GM13977 (cell line): ENCODE results near the gene DLG2.
"Not testable (repeated sequence)": the region's sequence is repeated elsewhere in the genome, so short reads cannot be mapped to it uniquely, and the experiment has no call there.

ENCODE experiments used
- DNase-seq: peaks from one replicate; pipeline ENCODE4 v3.0.0; 2012; ENCODE audit warnings: low spot score
- in situ Hi-C: fragments of 300-500 bp; cut with MboI; formaldehyde crosslinking; loops from one replicate; pipeline ENCODE4 v1.12.0; 2022; ENCODE audit warnings: low sequenced_read_pairs, low pct_unique_long_range_greater_than_20kb, mixed read lengths, inconsistent platforms; ENCODE audit not compliant: unreplicated experiment
- TF ChIP-seq, protein P1 (sequence below): IDR thresholded peaks from 2 replicates; pipeline ENCODE4 v1.5.1; 2012; ENCODE audit warnings: mild to moderate bottlenecking, control low read depth; ENCODE audit not compliant: insufficient read depth; ENCODE audit errors: extremely low read depth, missing control alignments

DLG2 gene

DNA sequence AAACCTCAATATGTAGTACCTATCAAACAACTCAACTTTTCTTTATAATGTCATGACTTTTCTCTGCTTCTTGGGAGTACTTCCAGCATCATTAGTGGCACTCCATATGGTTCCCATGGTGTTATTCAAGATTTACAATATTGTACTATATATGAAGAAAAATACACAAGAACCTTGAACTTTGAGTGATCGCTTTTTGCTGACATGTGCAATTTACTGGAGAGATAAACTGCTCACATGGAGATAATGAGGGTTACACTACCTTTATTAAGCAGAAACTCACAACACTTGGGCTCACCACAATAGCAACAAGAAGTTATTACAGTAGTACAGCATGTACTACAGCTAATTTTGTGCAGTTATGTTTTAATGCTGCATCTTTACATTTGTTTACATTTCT lies 388.2 kb downstream of the DLG2 start:
- in situ Hi-C loops: no loop called here
- TF ChIP-seq, protein P1, sequence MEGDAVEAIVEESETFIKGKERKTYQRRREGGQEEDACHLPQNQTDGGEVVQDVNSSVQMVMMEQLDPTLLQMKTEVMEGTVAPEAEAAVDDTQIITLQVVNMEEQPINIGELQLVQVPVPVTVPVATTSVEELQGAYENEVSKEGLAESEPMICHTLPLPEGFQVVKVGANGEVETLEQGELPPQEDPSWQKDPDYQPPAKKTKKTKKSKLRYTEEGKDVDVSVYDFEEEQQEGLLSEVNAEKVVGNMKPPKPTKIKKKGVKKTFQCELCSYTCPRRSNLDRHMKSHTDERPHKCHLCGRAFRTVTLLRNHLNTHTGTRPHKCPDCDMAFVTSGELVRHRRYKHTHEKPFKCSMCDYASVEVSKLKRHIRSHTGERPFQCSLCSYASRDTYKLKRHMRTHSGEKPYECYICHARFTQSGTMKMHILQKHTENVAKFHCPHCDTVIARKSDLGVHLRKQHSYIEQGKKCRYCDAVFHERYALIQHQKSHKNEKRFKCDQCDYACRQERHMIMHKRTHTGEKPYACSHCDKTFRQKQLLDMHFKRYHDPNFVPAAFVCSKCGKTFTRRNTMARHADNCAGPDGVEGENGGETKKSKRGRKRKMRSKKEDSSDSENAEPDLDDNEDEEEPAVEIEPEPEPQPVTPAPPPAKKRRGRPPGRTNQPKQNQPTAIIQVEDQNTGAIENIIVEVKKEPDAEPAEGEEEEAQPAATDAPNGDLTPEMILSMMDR: no peak
- DNase-seq: no peak

DNA sequence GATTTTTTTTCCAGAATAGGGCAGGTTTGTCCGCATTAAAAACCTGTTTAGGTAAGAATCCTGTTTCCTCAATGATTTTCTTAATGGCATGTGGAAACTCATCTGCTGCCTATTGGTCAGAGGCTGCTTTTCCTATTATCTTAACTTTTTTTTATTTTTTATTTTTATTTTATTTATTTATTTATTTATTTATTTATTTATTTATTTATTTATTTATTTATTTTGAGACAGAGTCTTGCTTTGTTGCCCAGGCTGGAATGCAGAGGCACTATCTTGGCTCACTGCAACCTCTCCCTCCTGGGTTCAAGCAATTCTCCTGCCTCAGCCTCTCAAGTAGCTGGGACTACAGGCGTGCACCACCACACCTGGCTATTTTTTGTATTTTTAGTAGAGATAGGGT lies 389.1 kb downstream of the DLG2 start:
- in situ Hi-C loops, DNase-seq: not testable (repeated sequence)

DNA sequence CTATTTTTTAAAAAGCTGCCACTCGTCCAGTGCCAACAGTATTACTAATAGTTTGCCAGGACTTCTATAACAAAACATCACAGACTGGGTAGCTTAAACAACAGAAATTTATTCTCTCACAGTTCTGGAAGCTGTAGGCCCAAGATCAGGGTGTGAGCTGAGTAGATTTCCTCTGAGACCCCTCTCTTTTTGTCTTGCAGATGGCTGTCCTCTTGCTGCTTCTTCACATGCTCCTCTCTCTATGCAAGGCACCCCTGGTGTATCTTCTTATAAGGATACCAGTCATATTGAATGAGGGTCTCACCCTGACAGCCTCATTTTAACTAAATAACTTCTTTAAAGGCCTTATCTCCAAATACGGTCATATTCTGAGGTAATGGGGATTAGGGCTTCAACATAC lies 390.9 kb downstream of the DLG2 start:
- in situ Hi-C loops: no loop called here
- TF ChIP-seq, protein P1: no peak
- DNase-seq: no peak

- TF ChIP-seq, protein P1: no peak
- in situ Hi-C loops: no loop called here
- no peak for DNase-seq
Observed at GRCh38 chr11:85232559-85232958, 394.6 kb downstream of the DLG2 start.

DNA sequence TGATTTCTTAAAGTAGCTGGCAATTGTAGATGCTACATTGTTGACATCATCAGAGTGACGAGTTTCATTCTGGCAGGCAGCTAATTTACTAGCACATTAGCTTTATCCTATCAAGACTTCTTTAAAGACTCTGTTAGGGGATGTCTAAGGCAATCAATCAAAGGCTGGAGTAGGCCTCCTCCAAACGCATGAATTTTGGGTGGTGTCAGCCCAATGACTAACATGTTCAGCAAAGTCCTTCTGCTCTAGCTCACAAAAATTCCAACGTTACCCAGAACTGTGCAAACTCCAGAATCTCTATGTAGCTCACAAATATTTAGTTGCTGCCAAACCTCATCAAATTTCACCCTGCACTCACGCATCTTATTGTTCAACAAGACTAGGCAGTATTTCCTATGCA lies 395.6 kb downstream of the DLG2 start:
- TF ChIP-seq, protein P1: no peak
- DNase-seq: no peak
- in situ Hi-C loops: no loop called here

- in situ Hi-C loops: not testable (repeated sequence)
Observed at GRCh38 chr11:85229723-85230122, 397.4 kb downstream of the DLG2 start.

DNA sequence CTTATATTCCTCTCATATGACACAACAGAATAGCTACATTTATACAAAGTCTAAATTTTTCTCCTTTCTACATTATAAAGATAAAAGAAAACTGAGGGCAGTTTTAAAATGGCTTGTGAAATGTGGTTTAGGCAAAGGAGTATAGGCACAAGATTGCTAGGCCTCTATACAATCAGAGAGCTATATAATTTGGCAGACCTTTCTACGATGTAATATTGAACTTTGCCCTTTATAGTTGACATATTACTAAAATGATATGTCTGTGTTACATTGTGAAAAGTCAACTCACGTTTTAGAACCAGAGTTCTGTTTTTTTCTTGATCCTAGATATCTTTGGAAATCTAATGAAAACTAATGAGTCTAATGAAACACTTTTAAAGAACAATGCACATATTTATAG lies 430.2 kb downstream of the DLG2 start:
- TF ChIP-seq, protein P1: no peak
- no peak for DNase-seq
- in situ Hi-C loops: no loop called here

More at GRCh38 chr11:85229723-85230122, 397.4 kb downstream of the DLG2 start:
- DNase-seq: not testable (repeated sequence)

GRCh38 chr11:85195934-85196333 lies 431.2 kb downstream of the DLG2 start:
- no peak for DNase-seq
- in situ Hi-C loops: no loop called here
- TF ChIP-seq, protein P1: no peak
